ENCODE results near the gene AUTS2. TPM values are rescaled to one million over a fixed set of nuclear protein-coding genes. Genes with fewer than 3 reads are reported as not detected.

Gene AUTS2
- total RNA-seq, 1 experiment from 2014 or later = 50.0 TPM

DNA sequence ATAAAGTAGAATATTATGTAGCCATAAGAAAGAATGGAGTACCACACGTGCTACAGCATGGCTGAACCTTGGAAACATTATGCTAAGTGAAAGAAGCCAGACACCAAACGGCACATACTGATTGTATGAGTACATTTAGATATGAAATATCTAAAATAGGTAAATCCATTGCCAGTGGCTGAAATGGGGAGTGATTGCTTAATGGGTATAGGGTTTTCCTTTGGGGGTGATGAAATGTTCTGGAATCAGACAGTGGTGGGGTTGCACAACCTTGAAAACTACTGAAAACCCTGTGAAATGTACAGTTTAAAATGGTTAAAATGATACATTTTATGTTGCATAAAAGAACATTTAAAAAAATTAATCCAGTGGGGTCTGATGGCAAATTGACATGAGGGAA is 667.9 kb downstream of the AUTS2 start (continued):
- TF ChIP-seq, protein P1, sequence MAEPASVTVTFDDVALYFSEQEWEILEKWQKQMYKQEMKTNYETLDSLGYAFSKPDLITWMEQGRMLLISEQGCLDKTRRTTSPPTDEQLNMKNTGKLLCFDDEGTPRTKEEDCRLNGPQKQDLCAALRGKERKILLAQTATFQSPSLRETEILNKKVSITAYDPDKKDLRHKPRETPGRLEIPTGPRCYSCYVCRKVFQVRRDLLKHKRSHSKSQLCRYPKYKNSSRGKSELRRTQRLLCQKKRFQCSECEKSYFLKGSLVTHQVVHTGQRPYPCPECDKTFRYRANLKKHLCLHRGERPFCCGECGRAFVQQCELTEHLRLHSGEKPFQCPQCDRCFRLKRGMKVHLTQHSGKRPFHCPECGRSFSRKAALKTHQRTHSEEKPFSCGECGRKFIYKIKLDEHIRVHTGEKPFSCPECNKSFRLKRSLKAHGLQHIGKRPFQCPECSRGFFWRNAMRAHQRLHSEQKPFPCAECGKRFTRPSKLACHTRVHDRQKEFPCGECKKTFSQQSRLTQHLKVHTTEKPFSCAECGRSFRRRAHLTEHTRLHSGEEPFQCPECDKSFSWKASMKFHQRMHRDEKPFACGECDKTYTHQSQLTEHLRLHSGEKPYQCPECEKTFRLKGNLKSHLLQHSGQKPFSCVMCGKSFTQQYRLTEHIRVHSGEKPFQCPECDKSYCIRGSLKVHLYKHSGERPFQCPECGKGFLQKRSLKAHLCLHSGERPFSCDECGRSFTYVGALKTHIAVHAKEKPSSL (CRISPR knock-in tag; conservative IDR thresholded peaks at IDR 0.05) = no peak
- TF ChIP-seq ZNF263 (CRISPR knock-in tag; IDR thresholded peaks at IDR 0.05; ENCODE audit: low read depth) (no peak), MYBL2 (CRISPR knock-in tag; IDR thresholded peaks at IDR 0.05) (no peak), TEAD1 (CRISPR knock-in tag; IDR thresholded peaks at IDR 0.05) (no peak), SMAD3 (CRISPR knock-in tag; IDR thresholded peaks at IDR 0.05; ENCODE audit: borderline replicate concordance) (no peak), NFYB (CRISPR knock-in tag; conservative IDR thresholded peaks at IDR 0.05; ENCODE audit: low read depth) (no peak)
- TF ChIP-seq, protein P2, sequence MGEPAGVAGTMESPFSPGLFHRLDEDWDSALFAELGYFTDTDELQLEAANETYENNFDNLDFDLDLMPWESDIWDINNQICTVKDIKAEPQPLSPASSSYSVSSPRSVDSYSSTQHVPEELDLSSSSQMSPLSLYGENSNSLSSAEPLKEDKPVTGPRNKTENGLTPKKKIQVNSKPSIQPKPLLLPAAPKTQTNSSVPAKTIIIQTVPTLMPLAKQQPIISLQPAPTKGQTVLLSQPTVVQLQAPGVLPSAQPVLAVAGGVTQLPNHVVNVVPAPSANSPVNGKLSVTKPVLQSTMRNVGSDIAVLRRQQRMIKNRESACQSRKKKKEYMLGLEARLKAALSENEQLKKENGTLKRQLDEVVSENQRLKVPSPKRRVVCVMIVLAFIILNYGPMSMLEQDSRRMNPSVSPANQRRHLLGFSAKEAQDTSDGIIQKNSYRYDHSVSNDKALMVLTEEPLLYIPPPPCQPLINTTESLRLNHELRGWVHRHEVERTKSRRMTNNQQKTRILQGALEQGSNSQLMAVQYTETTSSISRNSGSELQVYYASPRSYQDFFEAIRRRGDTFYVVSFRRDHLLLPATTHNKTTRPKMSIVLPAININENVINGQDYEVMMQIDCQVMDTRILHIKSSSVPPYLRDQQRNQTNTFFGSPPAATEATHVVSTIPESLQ (CRISPR knock-in tag; IDR thresholded peaks at IDR 0.05) = no peak
- TF ChIP-seq, protein P3, sequence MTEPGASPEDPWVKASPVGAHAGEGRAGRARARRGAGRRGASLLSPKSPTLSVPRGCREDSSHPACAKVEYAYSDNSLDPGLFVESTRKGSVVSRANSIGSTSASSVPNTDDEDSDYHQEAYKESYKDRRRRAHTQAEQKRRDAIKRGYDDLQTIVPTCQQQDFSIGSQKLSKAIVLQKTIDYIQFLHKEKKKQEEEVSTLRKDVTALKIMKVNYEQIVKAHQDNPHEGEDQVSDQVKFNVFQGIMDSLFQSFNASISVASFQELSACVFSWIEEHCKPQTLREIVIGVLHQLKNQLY (CRISPR knock-in tag; IDR thresholded peaks at IDR 0.05) = no peak

- H3K36me3 Mint-ChIP-seq = no peaks in the 10 kb centered on the region
- H3K27me3 Mint-ChIP-seq (ENCODE audit: low read depth) = no peaks in the 10 kb centered on the region
- ChIA-PET POLR2A (interaction anchor here (0.7 kb wide), 1 partner anchor 432 kb away, joined by 3 read pairs; no protein-coding TSS in a partner anchor), CTCF (no interaction called here)
- H3K4me3 Mint-ChIP-seq = no peak overlapping the region
- ATAC-seq (no peak), DNase-seq (ENCODE audit: low spot score) (no peak)
- no peak overlapping the region for H3K27ac Mint-ChIP-seq
- H3K9me3 Mint-ChIP-seq = no peaks in the 10 kb centered on the region
- peaks cover 22% of the 10 kb centered on the region for H3K4me1 Mint-ChIP-seq
- TF ChIP-seq MYBL2 (CRISPR knock-in tag; IDR thresholded peaks at IDR 0.05) = no peak
- no peak for TF ChIP-seq IRF2 (CRISPR knock-in tag; IDR thresholded peaks at IDR 0.05; ENCODE audit: borderline replicate concordance, low read depth)
- no peak for TF ChIP-seq ZNF512 (CRISPR knock-in tag; IDR thresholded peaks at IDR 0.05; ENCODE audit: borderline replicate concordance)
- TF ChIP-seq RELA (CRISPR knock-in tag; IDR thresholded peaks at IDR 0.05; ENCODE audit: borderline replicate concordance) = no peak
- no peak for TF ChIP-seq PRRX2 (CRISPR knock-in tag; IDR thresholded peaks at IDR 0.05)
- TF ChIP-seq ZBTB43 (CRISPR knock-in tag; IDR thresholded peaks at IDR 0.05) = no peak
- TF ChIP-seq, protein P4, sequence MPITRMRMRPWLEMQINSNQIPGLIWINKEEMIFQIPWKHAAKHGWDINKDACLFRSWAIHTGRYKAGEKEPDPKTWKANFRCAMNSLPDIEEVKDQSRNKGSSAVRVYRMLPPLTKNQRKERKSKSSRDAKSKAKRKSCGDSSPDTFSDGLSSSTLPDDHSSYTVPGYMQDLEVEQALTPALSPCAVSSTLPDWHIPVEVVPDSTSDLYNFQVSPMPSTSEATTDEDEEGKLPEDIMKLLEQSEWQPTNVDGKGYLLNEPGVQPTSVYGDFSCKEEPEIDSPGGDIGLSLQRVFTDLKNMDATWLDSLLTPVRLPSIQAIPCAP (CRISPR knock-in tag; IDR thresholded peaks at IDR 0.05) = no peak
- no peak for TF ChIP-seq ZNF416 (CRISPR knock-in tag; IDR thresholded peaks at IDR 0.05)
- TF ChIP-seq EMX1 (CRISPR knock-in tag; IDR thresholded peaks at IDR 0.05) = no peak
- no peak for TF ChIP-seq TP53 (CRISPR knock-in tag; IDR thresholded peaks at IDR 0.05)
- TF ChIP-seq, protein P2 (CRISPR knock-in tag; IDR thresholded peaks at IDR 0.05) = no peak
- TF ChIP-seq STAT6 (CRISPR knock-in tag; conservative IDR thresholded peaks at IDR 0.05; ENCODE audit: low read depth) = no peak
- TF ChIP-seq ETV6 (CRISPR knock-in tag; IDR thresholded peaks at IDR 0.05) = no peak
- TF ChIP-seq NFATC4 (CRISPR knock-in tag; IDR thresholded peaks at IDR 0.05) = no peak
Observed at GRCh38 chr7:70267381-70268120, 669.3 kb downstream of the AUTS2 start.
